GM19099 (cell line): ENCODE data around the gene BBC3.

Experiments
- POLR2A ChIP-seq: IDR thresholded peaks from 3 replicates; pipeline ENCODE4 v1.6.1; 2011; ENCODE audit warnings: low read depth; ENCODE audit not compliant: insufficient read length; ENCODE audit errors: extremely low read depth

Gene BBC3

GRCh38 chr19:47187797-47188196 lies 43.2 kb downstream of the BBC3 start:
- no peak for TF ChIP-seq POLR2A

GRCh38 chr19:47187335-47187655 lies 43.7 kb downstream of the BBC3 start:
- no peak for TF ChIP-seq POLR2A

GRCh38 chr19:47186446-47187334 lies 44.3 kb downstream of the BBC3 start:
- TF ChIP-seq POLR2A, result peak; percentile 21

GRCh38 chr19:47183601-47184000 lies 47.4 kb downstream of the BBC3 start:
- no peak for TF ChIP-seq POLR2A

GRCh38 chr19:47179653-47180310 lies 51.2 kb downstream of the BBC3 start:
- no peak for TF ChIP-seq POLR2A

GRCh38 chr19:47176627-47177090 lies 54.3 kb downstream of the BBC3 start:
- TF ChIP-seq POLR2A, result no peak

- no peak for TF ChIP-seq POLR2A
These were observed 54.9 kb downstream of the BBC3 start for GRCh38 chr19:47176071-47176626.

- no peak for TF ChIP-seq POLR2A
These were observed 58.1 kb downstream of the BBC3 start for GRCh38 chr19:47172666-47173455.
